ENCODE results near the gene NAB1.

- no peak for TF ChIP-seq EZH2 (IDR thresholded peaks at IDR 0.05; ENCODE audit: borderline replicate concordance, low read depth, low read length, poor library complexity, severe bottlenecking)
- TF ChIP-seq, protein P1, sequence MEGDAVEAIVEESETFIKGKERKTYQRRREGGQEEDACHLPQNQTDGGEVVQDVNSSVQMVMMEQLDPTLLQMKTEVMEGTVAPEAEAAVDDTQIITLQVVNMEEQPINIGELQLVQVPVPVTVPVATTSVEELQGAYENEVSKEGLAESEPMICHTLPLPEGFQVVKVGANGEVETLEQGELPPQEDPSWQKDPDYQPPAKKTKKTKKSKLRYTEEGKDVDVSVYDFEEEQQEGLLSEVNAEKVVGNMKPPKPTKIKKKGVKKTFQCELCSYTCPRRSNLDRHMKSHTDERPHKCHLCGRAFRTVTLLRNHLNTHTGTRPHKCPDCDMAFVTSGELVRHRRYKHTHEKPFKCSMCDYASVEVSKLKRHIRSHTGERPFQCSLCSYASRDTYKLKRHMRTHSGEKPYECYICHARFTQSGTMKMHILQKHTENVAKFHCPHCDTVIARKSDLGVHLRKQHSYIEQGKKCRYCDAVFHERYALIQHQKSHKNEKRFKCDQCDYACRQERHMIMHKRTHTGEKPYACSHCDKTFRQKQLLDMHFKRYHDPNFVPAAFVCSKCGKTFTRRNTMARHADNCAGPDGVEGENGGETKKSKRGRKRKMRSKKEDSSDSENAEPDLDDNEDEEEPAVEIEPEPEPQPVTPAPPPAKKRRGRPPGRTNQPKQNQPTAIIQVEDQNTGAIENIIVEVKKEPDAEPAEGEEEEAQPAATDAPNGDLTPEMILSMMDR (conservative IDR thresholded peaks at IDR 0.05; ENCODE audit: low read depth, low read length): no peak
These were observed 56.4 kb downstream of the NAB1 start for GRCh38 chr2:190705280-190705679.
